GM08714 (cell line): Measurements from ENCODE around the gene MYCBP2.
A peak's percentile ranks its signal among the peaks of the same experiment; 100 is the strongest.
"Not testable (repeated sequence)": the region's sequence is repeated elsewhere in the genome, so short reads cannot be mapped to it uniquely, and the experiment has no call there.

Experiments
- H3K4me3 ChIP-seq: fragments of 200-500 bp; sonication (Bioruptor generic); 2 replicates; pipeline ENCODE4 v1.5.1; 2014; ENCODE audit warnings: mild to moderate bottlenecking, low read length, inconsistent platforms
- ZNF274 ChIP-seq: IDR thresholded peaks from 2 replicates; pipeline ENCODE4 v1.6.1; 2012; ENCODE audit warnings: mild to moderate bottlenecking, low read depth, low read length

The MYCBP2 gene

DNA sequence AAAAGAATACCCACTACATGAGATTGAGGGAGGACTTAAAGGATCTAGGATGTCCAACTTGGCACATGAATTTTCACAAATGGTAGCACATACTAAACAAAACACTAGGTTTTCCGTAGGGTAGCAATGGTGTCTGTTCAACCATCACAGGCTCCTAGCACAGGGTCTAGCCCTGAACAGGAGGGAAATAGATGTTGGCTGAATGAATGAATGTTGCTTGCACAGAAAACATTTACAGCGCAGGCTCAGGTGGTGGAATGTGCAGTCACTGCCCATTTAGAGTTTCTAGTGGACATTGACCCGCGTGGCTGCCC, 1.9 kb upstream of the MYCBP2 start:
- TF ChIP-seq ZNF274: no peak
- peak overlapping the region; percentile 71; the same call in 1 of the 2 replicates for H3K4me3 ChIP-seq

DNA sequence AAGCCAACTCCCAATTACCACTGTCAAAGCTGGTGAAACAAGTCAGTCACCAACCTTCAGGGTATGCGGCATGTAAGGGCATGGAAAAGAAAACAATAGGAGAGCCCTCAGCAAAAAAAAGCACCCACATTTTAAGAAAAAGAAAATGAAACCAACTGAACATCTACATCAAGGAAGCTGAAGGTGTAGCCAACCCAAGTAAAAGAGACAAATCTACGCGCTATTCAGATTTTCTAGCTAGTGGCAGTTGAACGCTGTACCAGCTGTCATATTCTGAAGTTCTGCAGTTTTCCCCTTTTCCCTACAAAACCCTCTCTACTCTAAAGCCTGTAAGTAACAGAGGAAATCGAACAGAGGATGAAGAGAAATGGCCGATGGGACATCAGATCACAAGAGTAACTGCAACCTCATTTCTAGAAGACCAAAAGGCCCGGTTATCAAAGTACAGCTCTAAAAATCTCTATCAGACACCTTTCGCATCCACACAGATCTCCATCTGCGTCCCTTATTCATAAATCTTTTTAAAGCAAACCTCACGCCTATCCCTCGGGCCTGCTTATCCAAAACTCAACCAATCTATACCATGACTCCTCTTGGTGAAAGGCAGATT, 1.4 kb downstream of the MYCBP2 start:
- no peak for TF ChIP-seq ZNF274
- H3K4me3 ChIP-seq: peak overlapping the region; percentile 99

DNA sequence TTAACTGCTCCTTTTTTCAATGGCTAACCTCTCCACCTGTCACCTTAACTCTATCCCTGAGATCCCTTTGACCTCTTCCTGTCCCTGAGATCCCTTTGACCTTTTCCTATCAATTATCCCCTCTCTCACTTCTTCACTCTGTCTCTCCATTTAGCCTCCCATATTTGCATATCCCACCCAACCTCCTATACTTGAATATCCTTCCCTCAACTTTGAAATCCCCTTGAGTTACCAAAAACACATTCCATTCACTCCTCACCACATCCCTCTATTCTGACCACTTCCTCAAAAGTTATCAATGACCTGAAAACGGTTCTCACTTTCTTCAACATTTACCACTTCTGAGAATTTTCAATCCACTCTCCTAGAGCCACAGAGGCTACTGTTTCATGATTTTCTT, 3.0 kb downstream of the MYCBP2 start:
- TF ChIP-seq ZNF274: no peak
- H3K4me3 ChIP-seq: peak overlapping the region; percentile 99

DNA sequence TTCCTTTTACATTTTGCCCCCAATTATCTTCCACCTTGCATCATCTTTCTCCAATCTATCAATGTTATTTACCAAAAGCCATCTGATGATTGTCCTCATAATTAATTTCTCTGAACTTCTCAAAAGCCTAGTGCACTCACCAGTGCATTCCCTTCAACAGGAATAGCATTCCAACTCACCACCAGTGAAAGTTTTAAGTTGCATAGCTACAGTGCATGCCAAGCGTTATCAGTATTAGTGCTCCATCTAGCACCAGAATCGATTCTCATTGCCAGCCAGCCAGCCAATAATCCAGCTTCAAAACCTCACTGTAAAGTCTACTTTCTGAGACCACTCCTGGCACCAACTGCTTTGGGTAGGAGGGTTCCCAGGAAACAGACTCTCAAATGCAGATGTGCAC, 7.4 kb downstream of the MYCBP2 start:
- H3K4me3 ChIP-seq: no peak overlapping the region
- no peak for TF ChIP-seq ZNF274

DNA sequence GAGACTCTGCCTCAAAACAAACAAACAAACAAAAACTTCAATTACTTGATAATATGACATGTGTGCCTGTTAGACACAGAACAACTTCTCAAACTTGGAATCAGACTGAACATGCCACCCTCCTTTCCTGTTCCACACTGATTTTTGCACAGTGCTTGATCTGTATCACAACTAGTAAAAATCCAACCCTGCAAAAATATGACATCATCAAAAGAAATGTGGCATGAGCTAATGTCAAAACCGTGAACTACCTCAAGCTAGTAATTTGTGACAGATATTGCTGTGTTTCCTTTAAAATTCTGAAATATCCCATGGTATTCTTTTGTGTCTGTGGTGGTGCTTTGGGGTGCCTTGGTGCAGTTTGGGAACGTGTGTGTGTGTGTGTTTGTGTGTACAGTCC, 8.2 kb downstream of the MYCBP2 start:
- H3K4me3 ChIP-seq: no peak overlapping the region
- no peak for TF ChIP-seq ZNF274

DNA sequence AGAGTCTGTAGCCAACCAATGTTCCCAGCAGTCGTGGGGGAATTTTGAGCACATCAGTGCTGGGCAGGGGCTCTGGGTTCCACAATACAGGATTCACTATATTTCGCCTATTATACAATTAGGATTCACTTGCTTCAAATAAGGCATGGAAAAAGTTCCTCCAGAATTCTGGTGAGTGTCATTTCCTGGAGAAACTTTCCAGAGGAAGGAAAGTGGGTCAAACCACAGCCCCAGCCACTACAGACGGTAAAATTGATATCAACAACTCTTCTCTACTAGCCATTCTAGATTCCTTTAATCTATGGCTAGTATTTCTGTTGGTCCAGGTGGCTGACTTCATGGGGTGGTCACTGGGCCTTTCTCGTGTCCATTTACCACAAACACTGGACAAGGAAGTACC, 10.5 kb downstream of the MYCBP2 start:
- no peak for TF ChIP-seq ZNF274
- no peak overlapping the region for H3K4me3 ChIP-seq

DNA sequence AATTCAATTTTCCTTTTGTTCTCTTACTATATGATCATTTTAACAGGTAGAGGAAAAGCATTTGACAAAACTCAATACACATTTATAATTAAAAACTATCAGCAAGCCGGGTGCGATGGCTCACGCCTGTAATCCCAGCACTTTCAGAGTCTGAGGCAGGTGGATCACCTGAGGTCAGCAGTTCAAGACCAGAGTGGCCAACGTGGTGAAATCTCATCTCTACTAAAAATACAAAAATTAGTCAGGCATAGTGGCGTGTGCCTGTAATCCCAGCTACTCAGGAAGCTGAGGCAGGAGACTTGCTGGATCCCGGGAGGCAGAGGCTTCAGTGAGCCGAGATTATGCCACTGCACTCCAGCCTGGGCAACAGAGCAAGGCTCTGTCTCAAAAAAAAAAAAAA, 11.4 kb downstream of the MYCBP2 start:
- not testable (repeated sequence) for H3K4me3 ChIP-seq

DNA sequence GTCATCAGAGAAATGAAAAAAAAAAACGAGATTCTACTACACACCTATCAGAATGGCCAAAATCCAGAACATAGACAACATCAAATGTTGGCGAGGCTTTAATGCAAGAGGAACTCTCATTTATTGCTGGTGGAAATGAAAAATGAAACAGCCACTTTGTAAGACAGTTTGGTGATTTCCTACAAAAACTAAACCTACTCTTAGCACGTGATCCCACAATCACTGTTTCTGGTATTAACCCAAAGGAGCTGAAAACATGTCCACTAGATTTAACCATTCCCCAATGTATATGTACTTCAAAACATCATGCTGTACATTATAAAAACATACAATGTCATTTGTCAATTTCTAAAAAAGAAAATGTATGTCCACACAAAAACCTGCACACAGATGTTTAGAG, 13.0 kb downstream of the MYCBP2 start:
- no peak overlapping the region for H3K4me3 ChIP-seq
- no peak for TF ChIP-seq ZNF274

DNA sequence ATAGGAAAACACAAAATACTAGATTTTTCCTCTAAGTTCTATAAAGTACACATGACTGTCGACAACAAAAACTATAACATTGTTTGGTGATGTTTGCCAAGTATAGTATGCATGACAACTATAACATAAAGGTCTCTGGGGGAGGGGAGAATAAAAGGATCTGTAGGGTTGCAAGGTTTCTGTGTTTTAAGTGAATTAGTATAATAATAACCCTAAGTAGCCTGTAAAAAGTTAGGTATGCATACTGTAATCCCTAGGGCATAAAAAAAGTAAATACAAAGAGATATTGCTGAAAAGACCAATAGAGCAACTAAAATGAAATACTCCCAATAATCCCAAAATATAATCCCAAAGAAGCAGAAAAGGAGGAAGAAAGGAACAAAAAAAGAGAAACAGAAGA, 14.6 kb downstream of the MYCBP2 start:
- H3K4me3 ChIP-seq: no peak overlapping the region
- no peak for TF ChIP-seq ZNF274

DNA sequence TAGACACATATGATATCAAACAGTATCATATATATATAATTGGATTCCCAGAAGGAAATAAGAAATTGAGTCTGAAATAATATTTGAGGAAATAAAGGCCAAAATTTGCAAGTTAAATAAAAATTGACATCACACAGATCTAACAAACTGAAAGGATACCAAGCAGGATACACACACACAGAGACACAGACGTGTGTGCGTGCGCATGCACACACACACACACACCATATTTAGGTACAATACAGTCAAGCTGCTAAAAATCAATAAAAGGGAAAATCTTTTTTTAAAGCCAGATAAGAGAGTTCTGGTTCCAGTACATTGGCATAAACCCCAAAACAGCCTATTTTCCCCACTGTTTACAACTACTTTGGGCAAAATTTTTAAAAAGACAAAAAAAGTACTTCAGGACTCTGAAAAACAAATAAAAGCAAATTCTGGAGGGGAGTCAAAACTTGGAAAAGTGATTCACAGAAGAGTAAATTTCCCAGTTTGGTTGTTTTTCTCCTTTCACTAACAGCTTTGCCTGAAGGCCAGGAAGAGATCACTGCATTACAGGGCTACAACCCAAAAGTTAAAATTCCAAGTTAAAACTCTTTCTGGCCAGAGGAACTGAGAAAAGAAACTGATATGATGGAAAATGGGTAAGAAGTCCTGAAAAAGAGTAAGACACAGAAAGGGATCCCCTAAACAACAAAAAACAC, 16.2 kb downstream of the MYCBP2 start:
- no peak overlapping the region for H3K4me3 ChIP-seq
- TF ChIP-seq ZNF274: no peak

DNA sequence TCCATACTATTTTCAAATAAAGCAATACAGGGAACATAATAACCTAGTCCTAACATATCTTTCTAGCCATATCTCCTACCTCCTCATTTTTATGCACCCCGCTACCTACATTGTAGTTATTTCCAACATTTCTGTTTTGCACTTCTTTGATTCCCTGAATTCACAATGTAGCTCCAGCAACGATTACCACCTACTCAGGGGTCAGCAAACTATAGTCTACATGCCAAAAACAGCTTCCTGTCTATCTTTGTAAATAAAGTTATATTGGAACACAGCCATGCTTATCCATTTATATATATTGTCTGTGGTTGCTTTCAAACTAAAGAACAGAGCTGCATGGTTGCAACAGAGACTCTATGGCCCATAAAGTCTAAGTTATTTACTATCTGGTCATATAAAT, 16.7 kb downstream of the MYCBP2 start:
- H3K4me3 ChIP-seq: no peak overlapping the region
- no peak for TF ChIP-seq ZNF274

DNA sequence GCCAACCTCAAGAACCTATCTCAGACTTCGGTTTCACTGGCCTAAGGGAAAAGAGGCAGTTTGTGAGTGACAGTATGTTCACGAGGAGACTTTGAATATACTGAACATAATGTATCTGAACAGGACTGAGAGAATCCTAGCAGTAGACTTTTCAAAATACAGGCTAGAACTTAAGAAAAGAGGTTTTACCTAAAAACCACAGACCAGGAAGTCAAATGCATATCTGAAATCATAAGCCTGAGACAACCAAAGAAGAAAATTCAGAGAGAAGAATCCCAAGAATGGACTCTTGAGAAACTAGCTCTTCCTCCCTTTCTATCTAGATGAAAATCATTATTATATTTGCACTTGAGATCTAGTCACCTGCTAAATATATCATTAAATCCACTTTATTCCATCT, 17.6 kb downstream of the MYCBP2 start:
- no peak overlapping the region for H3K4me3 ChIP-seq
- no peak for TF ChIP-seq ZNF274

DNA sequence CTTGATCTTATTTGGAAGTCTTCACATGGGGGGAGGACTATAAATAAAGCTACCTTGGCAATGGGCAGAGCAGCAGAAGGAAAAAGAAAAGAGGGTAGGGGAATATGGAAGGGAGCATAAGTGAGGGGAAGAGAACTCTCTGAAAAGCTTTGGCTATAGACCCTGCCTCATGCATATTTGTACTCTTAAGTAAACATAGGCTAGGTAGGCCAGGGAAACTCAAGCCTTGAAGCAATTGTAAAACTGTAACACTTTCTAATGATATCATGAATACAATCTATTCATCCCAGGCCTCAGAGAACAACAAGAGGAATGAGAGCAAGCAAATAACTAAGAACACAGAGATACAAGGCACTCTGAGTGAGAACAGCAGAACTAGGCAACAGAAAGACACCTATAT, 20.4 kb downstream of the MYCBP2 start:
- TF ChIP-seq ZNF274: no peak
- no peak overlapping the region for H3K4me3 ChIP-seq

DNA sequence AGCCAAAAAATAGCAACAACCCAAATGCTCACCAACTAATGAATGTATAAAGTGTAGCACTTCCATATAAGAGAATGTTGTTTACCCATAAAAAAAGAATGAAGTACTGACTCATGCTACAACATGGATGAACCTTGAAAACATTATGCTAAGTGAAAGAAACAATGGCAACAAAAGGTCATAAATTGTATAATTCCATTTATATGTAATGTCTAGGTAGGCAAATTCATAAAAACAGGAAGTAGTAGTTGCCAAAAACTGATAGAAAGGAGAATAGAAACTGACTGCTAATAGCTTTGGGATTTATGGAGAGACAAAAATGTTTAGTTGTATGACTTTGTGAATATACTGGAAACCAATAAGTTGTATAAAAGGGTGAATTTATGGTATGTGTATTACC, 21.6 kb downstream of the MYCBP2 start:
- no peak for TF ChIP-seq ZNF274
- H3K4me3 ChIP-seq: no peak overlapping the region

DNA sequence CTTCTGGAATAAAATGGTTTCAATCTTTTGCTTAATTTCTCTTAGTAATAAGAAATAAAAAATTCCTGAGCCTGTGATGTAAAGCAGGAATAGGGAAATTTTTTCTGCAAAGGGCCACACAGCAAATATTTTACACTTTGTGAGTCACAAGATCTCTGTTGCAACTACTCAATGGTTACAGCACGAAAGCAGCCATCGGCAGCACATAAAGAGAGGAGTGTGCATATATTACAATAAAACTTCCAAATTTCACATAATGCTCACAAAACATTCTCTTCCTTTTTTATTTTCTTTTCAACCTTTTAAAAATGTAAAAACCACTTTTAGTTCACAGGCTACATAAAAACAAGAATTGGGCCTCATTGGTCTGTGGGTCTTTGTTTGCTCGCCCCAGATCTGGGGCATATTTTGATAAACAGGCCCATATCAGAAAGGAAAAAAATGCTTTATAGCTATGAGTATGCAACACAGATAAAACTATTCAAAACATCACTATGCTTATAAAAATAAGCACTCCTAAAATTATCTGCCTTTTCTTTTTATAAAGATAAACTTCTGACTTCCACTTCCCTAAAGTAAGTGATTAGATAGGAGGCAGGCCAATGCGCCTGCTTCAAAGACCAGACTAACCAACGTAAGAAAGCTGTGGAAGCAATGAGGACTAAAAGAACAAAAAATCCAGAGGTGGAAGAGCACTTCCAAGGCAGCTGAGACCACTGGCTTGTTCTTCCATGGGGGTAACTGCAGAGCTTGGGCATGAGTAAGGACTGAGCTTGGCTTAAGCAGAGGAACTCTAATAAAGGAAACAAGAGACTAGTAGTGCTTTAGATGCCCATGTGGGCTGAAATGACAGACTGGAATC, 26.5 kb downstream of the MYCBP2 start:
- no peak for TF ChIP-seq ZNF274
- peak overlapping the region; percentile 44; the same call in 1 of the 2 replicates for H3K4me3 ChIP-seq
